COLO829 (cell line): ENCODE data around the gene BPIFB4.

ENCODE experiments used
- DNase-seq: peaks from one replicate; pipeline ENCODE4 v3.0.0; 2012; ENCODE audit warnings: low spot score

The BPIFB4 gene

DNA sequence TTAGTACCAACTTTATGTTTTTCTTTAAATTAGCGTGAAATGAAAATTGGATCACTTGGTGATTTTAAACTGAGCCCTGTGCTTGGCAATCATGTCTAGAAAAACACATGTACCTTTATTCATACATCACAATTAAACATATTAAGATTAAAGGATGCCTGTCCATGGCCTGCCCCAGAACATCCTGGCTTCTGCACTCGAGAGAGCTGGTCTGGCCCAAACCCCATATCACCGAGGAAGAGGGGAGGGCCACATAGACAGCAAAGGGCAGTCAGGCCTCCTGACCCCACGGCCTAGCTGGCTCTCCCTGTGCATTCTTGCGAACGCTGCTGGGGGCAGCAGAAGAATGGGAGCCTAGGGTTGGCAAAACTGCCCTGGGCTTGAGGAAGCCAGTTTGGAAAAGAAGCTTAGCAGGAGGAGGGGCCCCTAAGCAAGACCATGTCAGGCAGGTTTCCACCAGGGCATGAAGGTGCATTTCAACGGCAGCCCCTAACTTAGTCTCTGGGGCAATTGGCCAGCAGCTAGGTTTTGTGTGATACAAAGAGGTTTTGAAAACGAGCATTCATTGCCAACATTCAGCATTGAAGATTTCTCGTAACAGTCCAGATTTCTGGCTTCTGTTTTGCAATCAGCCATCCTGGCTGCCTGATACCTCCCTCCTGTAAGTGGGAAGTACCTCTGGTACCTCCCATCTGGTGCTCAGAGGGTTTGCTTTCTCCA is 17.2 kb upstream of the BPIFB4 start:
- DNase-seq: no peak

GRCh38 chr20:33062825-33063149 is 16.7 kb upstream of the BPIFB4 start:
- DNase-seq: no peak

GRCh38 chr20:33063271-33063670 is 16.2 kb upstream of the BPIFB4 start:
- DNase-seq: no peak

- no peak for DNase-seq
Observed at GRCh38 chr20:33064572-33065287, 14.7 kb upstream of the BPIFB4 start.

GRCh38 chr20:33065785-33066184 is 13.7 kb upstream of the BPIFB4 start:
- no peak for DNase-seq

- no peak for DNase-seq
Observed at GRCh38 chr20:33067806-33068205, 11.6 kb upstream of the BPIFB4 start.

DNA sequence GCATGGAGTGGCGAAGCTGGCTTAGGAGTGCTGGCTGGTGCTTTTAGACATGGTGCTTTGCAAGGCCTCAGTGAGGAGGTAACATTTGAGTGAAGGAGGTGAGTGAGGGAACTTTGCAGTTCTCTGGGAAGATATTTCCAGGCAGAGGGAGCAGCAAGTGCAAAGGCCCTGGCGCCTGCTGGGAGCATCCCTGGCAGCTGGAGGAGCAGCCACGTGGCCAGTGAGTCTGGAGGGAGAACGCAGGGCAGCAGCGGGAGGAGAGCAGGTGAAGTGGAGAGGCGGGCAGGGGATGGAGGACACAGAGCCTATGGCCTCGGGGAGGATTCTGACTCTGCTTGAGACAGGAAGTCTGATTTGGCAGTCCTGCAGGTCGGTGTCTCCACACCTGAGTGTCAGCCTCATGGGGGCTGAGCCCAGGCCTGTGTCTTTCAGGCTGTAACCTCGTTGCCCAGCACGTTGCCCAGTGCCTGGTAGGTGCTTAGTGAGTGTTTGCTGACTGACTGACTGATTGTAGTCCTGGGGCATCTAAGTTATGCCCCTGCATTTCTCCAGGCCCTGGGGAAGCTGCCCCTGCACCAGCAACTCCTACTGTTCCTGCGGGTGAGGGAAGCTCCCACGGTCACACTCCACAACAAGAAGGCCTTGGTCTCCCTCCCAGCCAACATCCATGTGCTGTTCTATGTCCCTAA is 11.0 kb upstream of the BPIFB4 start:
- DNase-seq: no peak

DNA sequence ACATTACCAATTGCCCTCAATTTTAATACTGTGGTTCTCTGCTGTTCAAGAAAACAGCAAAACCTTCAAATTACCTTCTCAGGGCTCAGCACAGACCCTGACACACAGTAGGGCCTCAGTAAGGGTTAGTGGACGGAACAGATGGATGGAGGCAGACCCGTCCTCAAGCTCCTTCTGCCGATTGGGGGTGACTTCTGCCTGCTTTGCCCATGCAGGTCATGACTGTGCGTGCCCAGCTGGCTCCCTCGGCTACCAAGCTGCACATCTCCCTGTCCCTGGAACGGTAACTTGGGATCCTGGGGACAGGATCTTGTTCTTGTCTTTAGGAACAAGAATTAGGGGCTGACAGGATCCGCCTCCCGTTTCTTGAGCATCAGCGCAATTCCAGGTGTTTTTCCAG is 9.8 kb upstream of the BPIFB4 start:
- no peak for DNase-seq

- no peak for DNase-seq
Observed at GRCh38 chr20:33070111-33071053, 9.1 kb upstream of the BPIFB4 start.

GRCh38 chr20:33071198-33071597 is 8.2 kb upstream of the BPIFB4 start:
- DNase-seq: no peak

- DNase-seq: no peak
Observed at GRCh38 chr20:33072362-33072761, 7.1 kb upstream of the BPIFB4 start.

GRCh38 chr20:33072813-33073212 is 6.6 kb upstream of the BPIFB4 start:
- no peak for DNase-seq

DNA sequence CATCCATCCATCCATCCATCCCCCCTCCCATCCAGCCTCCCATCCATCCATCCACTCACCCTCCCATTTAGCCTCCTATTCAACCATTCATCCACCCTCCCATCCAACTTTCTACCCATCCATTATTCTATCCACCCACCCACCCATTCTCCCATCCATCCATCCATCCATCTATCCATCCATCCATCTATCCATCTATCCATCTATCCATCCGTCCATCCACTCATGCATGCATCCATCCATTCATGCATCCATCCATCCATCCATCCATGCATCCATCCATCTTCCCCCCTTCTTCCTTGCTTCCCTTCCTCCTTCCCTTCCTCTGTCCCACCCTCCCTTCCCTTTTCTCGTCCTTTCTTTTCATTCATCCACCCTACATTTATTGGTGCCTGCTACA is 4.8 kb upstream of the BPIFB4 start:
- DNase-seq: no peak

DNA sequence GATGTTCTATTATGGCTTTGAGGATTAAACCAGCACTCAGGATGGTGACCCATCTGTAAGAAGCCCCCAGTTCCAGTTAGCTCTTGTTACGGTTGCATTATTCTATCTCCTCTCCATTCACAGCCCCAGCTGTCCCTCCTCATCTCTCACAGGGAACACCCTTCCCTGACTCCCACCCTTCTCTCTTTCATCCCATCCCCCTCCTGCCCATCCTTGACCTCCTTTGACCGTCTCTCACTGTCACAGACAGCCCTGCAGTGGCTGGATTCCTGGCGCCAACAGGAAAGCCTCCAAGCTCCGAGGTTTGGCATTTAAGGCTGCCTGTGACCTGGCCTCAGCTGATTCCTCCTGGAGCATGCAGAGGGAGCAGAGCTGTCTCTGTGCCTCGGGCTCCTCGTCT is 4.2 kb upstream of the BPIFB4 start:
- DNase-seq: no peak

DNA sequence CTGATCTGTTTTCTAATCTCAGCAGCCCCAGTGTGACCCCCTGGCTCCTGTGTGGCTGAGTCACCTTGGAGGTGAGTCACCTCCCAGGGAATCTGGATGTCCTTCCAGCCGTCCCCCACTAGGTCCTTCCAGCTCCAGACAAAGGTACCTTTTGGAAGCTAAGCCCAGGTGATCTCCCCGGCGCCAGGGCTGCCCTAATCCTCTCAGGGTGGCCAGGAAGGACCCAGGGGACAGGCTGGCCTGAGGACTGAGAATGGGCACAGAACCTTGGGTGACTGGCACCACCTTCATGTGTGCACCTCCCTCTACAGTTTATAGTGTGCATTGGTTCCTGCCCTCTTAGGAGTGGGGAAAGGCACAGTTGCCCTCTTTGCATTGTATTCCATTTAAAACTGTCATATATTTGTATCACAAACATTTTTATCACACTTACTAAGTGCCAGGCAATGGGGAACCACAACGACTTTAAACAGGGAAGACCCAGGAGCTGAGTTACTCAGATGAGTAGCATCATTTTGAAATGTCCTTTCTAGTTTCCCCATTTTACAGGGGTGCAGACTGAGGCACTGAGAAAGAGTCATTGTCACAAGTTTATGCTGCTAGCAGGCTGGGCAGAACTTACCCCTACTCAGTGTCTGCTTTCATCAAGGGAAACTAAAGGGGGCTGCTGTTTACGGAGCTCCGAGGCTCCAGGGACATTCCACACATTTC is 2.6 kb upstream of the BPIFB4 start:
- DNase-seq: no peak

DNA sequence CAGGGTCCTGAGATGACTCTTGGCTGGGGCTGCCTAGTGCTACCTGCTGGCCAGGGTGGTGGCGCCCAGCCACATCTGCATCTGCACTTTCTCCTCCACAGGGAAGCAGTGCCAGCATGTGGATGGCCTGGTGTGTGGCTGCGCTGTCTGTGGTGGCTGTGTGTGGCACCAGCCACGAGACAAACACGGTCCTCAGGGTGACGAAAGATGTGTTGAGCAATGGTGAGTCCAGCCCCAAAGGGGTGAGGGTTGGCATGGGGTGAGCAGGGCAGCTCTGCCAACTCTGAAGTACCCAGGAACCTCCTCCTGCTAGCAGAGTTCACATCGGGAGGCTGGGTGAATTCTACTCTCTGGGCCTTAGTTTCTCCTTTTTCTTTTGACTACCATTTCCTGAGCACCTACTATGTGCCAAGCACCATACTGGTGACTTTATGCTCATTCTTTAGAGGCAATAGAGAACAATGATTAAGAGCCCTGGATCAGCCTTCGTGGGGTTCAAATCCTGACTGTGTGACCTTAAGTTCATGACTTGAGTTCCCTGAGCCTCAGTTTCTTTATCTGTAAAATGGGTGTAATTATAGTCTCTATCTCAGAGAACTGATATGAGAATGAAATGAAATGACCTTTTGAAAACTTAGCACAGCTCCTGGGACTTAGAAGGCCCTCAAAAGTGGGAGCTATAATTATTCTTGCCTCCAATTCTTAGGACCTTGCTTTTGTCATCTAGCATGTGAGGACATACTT is 2.1 kb downstream of the BPIFB4 start:
- no peak for DNase-seq

- DNase-seq: no peak
Observed at GRCh38 chr20:33082546-33082945, 3.1 kb downstream of the BPIFB4 start.

DNA sequence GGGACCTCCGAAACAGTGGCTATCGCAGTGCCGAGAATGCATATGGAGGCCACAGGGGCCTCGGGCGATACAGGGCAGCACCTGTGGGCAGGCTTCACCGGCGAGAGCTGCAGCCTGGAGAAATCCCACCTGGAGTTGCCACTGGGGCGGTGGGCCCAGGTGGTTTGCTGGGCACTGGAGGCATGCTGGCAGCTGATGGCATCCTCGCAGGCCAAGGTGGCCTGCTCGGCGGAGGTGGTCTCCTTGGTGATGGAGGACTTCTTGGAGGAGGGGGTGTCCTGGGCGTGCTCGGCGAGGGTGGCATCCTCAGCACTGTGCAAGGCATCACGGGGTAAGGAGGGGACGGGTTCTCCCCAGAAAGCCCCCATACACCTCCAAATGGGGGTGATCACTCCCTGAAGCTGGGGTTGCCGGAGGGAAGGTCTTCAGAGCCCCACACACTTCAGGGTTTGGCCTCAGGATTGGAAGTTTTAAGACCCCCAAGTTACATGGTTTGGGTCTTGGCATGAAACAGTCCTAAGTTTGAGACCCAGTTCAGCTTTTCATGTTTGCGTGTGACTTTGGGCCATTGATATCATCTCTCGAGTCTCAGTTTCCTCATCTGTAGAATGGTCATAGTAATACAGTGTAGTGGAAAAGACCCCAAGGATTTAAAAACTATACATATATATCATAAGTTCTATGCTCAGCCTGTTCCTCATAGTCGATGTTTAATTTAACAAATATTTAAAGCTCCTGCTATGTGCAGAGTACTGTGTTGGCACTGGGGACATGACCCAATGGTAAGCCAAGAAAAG is 4.3 kb downstream of the BPIFB4 start:
- no peak for DNase-seq

GRCh38 chr20:33084722-33085121 is 5.3 kb downstream of the BPIFB4 start:
- DNase-seq: no peak
